KOPT-K1 (cell line): ENCODE measurements around the gene GBGT1.

Experiments used
- H3K27ac ChIP-seq: fragments of 200-600 bp; sonication (generic); 2 replicates; pipeline ENCODE4 v1.5.1; 2016; ENCODE audit warnings: antibody characterized with exemption, mild to moderate bottlenecking, low read depth, low read length; ENCODE audit not compliant: poor library complexity, severe bottlenecking
- H3K36me3 ChIP-seq: fragments of 200-600 bp; sonication (generic); 2 replicates; pipeline ENCODE4 v1.5.1; 2017; ENCODE audit warnings: antibody characterized with exemption, mild to moderate bottlenecking, low read length, moderate library complexity; ENCODE audit not compliant: insufficient read depth
- H3K9me3 ChIP-seq: fragments of 200-600 bp; sonication (generic); 2 replicates; pipeline ENCODE4 v1.5.1; 2017; ENCODE audit warnings: antibody characterized with exemption, low read length, mild to moderate bottlenecking; ENCODE audit not compliant: insufficient read depth, poor library complexity, severe bottlenecking

Gene GBGT1

GRCh38 chr9:133202688-133203453 lies 39.2 kb upstream of the GBGT1 start:
- Histone ChIP-seq H3K27ac (no peak overlapping the region), H3K9me3 (no peaks in the 10 kb centered on the region), H3K36me3 (no peaks in the 10 kb centered on the region)

- Histone ChIP-seq H3K27ac (no peak overlapping the region), H3K36me3 (no peaks in the 10 kb centered on the region), H3K9me3 (no peaks in the 10 kb centered on the region)
Measured at GRCh38 chr9:133202145-133202513, 38.4 kb upstream of the GBGT1 start.

- no peak overlapping the region for H3K27ac ChIP-seq
- no peaks in the 10 kb centered on the region for H3K36me3 ChIP-seq
- no peaks in the 10 kb centered on the region for H3K9me3 ChIP-seq
Measured at GRCh38 chr9:133201424-133202144, 37.9 kb upstream of the GBGT1 start.

- no peak overlapping the region for H3K27ac ChIP-seq
- H3K36me3 ChIP-seq: no peaks in the 10 kb centered on the region
- H3K9me3 ChIP-seq: no peaks in the 10 kb centered on the region
Measured at GRCh38 chr9:133200631-133201030, 36.9 kb upstream of the GBGT1 start.

DNA sequence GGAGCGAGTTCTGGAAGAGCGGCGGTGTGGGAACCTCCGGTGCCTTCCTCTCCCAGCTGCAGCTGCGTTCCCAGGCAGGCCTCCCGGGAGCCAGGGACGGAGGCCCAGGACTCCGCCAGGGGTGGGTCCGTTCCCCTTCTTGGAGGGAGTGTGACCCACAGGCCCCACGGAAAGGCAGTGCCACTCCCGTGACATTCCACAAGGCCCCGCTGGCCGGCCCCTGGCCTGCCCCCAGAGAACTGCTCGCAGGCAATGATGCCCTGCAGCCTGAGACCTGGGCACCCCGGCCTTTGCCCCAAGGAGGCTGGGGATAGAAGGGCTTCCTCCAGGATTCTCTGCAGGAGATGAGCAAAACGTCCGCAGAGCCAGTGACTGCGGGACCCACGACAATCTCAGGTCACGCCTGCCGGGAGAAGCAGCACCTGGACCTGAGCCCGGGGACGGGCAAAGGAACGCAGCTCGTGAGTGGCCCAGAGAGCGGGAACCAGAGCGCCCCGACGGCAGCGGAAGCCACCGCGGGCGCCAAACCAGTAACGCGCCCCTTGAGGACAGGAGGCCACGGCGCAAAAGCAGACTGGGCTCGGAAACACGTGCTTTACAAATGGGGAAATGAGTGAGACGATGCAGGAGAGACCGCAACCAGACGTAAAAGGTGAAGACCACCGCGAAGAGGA lies 36.1 kb upstream of the GBGT1 start:
- Histone ChIP-seq H3K9me3 (peaks cover 4% of the 10 kb centered on the region), H3K27ac (no peak overlapping the region), H3K36me3 (no peaks in the 10 kb centered on the region)

DNA sequence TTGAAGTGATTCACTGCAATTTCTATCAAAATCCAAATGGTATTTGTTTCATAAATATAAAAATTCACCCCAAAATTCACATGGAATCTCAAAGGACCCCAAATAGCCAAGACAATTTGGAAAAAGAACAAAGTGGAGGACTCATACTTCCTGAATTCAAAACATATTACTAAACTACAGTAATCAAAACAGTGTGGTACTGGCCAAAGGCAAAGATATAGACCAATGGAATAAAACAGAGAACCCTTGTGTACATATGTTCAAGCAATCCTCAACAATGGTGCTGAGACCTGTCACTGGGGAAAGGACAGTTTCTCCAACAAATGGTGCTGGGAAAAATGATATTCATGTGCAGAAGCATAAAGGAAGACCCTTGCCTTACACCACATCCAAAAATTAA lies 31.3 kb upstream of the GBGT1 start:
- Histone ChIP-seq H3K9me3 (peaks cover 8% of the 10 kb centered on the region), H3K27ac (no peak overlapping the region), H3K36me3 (no peaks in the 10 kb centered on the region)

DNA sequence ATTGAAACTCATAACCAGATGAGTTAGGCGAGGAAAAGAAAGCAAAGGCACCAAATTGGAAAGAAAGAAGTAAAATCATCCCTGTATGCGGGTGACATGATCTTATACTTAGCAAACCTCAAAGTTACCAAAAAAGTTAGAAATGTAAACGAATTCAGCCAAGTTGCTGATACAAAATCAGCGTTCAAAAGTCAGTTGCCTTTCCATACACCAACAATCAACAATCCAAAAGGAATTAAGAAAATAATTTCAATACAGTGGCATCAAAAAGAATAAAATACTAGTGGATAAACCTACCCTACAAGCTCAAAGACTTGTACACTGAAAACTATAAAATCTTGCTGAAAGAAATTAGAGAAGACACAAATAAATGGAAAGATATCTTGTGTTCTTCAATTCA lies 30.9 kb upstream of the GBGT1 start:
- peaks cover 8% of the 10 kb centered on the region for H3K9me3 ChIP-seq
- H3K27ac ChIP-seq: no peak overlapping the region
- no peaks in the 10 kb centered on the region for H3K36me3 ChIP-seq

GRCh38 chr9:133191989-133192388 lies 28.3 kb upstream of the GBGT1 start:
- peaks cover 8% of the 10 kb centered on the region for H3K9me3 ChIP-seq
- no peaks in the 10 kb centered on the region for H3K36me3 ChIP-seq
- H3K27ac ChIP-seq: no peak overlapping the region

- Histone ChIP-seq H3K27ac (no peak overlapping the region), H3K36me3 (no peaks in the 10 kb centered on the region), H3K9me3 (peaks cover 4% of the 10 kb centered on the region)
Measured at GRCh38 chr9:133189826-133190225, 26.1 kb upstream of the GBGT1 start.

GRCh38 chr9:133188843-133189180 lies 25.1 kb upstream of the GBGT1 start:
- no peak overlapping the region for H3K27ac ChIP-seq
- H3K36me3 ChIP-seq: no peaks in the 10 kb centered on the region
- H3K9me3 ChIP-seq: no peaks in the 10 kb centered on the region

- H3K27ac ChIP-seq: no peak overlapping the region
- H3K36me3 ChIP-seq: no peaks in the 10 kb centered on the region
Measured at GRCh38 chr9:133188006-133188842, 24.5 kb upstream of the GBGT1 start.

DNA sequence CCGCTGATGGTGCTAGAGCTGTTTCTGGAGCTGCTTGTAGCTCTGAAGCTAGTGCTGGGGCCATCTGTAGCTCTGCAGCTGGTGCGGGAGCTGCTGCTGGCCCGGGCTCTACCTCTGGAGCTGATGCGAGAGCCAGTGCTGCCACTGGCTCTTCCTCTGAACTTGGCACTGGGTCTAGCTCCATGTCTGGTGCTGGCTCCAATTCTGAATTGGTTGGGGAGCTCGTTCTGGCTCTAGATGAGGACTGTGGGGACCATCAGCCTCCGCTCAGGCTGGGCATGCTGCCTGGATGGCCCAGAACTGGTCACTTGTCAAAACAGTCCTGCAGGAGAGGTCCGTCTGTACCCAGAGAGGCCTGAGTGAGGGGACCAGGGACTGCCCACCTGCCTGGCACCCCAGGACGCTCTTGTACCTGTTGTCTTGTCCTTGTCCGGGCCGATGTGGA lies 23.9 kb upstream of the GBGT1 start:
- no peaks in the 10 kb centered on the region for H3K9me3 ChIP-seq
- no peak overlapping the region for H3K27ac ChIP-seq
- no peaks in the 10 kb centered on the region for H3K36me3 ChIP-seq

More at GRCh38 chr9:133188006-133188842, 24.5 kb upstream of the GBGT1 start:
- no peaks in the 10 kb centered on the region for H3K9me3 ChIP-seq

- no peaks in the 10 kb centered on the region for H3K36me3 ChIP-seq
- H3K27ac ChIP-seq: no peak overlapping the region
- H3K9me3 ChIP-seq: no peaks in the 10 kb centered on the region
Measured at GRCh38 chr9:133186736-133187135, 23.0 kb upstream of the GBGT1 start.

DNA sequence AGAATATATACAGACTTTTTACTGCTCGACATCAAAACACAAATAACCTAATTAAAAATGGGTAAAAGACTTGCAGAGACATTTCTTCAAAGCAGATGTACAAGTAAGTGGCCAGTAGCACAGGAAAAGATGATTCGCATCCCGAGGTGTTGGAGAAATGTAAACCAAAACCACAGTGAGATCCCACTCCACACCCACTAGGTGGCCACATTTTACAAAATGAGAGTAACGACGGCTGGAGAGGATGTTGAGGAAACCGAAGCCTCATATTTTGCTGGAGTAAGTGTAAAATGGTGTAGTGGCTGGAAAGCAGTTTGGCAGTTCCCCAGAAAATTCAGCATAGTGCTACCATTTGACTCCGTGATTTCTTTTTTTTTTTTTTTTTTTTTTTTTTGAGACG lies 21.3 kb upstream of the GBGT1 start:
- Histone ChIP-seq H3K9me3 (no peaks in the 10 kb centered on the region), H3K36me3 (no peaks in the 10 kb centered on the region), H3K27ac (no peak overlapping the region)

DNA sequence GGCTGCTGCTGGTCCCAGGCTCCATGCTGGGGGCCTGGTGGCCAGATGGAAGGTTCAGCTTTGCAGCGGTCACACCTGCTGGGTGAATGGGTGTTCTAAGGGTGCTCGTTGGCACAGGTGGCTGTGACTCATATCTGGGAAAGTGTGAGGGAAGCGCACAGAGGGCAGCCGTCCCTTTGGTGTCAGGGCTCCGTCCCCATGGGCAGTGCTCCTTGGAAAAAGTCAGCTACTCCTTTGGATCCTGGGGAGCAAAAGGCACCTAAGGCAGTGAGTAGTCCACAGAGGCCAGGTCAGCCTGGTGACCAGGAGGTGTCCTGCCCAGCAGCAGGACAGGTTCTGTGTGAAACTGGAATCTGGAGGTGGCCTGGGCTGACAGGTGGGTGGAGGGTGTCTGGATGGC lies 18.4 kb upstream of the GBGT1 start:
- Histone ChIP-seq H3K9me3 (no peaks in the 10 kb centered on the region), H3K27ac (no peak overlapping the region), H3K36me3 (no peaks in the 10 kb centered on the region)
